HEK293 (cell line): Measurements from ENCODE around the gene SMAD1.

Experiments
- GLIS1 ChIP-seq: fragments of 450-650 bp; formaldehyde crosslinking; IDR thresholded peaks from 2 replicates; pipeline ENCODE4 v1.5.1; 2016; ENCODE audit warnings: missing biosample characterization, missing genetic modification characterization
- IKZF3 ChIP-seq: fragments of 450-650 bp; IDR thresholded peaks from 2 replicates; pipeline ENCODE4 v1.5.0; 2018; ENCODE audit warnings: missing biosample characterization, mild to moderate bottlenecking, missing genetic modification characterization, moderate library complexity
- KLF9 ChIP-seq: fragments of 450-650 bp; formaldehyde crosslinking; IDR thresholded peaks from 2 replicates; pipeline ENCODE4 v1.5.1; 2016; ENCODE audit warnings: missing biosample characterization, missing genetic modification characterization, low read depth
- PRDM1 ChIP-seq: fragments of 450-650 bp; formaldehyde crosslinking; IDR thresholded peaks from 2 replicates; pipeline ENCODE4; 2016; ENCODE audit warnings: missing biosample characterization, missing genetic modification characterization
- SP3 ChIP-seq: fragments of 450-650 bp; formaldehyde crosslinking; IDR thresholded peaks from 2 replicates; pipeline ENCODE4 v1.5.1; 2016; ENCODE audit warnings: missing biosample characterization, missing genetic modification characterization
- ZBTB48 ChIP-seq: fragments of 450-650 bp; formaldehyde crosslinking; IDR thresholded peaks from 2 replicates; pipeline ENCODE4 v1.5.1; 2016; ENCODE audit warnings: missing biosample characterization, missing genetic modification characterization
- ZBTB8A ChIP-seq: fragments of 450-650 bp; formaldehyde crosslinking; IDR thresholded peaks from 2 replicates; pipeline ENCODE4 v1.5.1; 2016; ENCODE audit warnings: missing biosample characterization, missing genetic modification characterization
- ZNF24 ChIP-seq: fragments of 450-650 bp; formaldehyde crosslinking; IDR thresholded peaks from 2 replicates; pipeline ENCODE4 v1.5.1; 2016; ENCODE audit warnings: missing biosample characterization, missing genetic modification characterization
- ZNF544 ChIP-seq: fragments of 450-650 bp; formaldehyde crosslinking; IDR thresholded peaks from 2 replicates; pipeline ENCODE4 v1.5.0; 2017; ENCODE audit warnings: missing biosample characterization, missing genetic modification characterization
- ZNF549 ChIP-seq: fragments of 450-650 bp; IDR thresholded peaks from 2 replicates; pipeline ENCODE4 v1.5.1; 2018; ENCODE audit warnings: missing biosample characterization, missing genetic modification characterization, mild to moderate bottlenecking, inconsistent platforms, moderate library complexity
- ZNF555 ChIP-seq: fragments of 450-650 bp; formaldehyde crosslinking; conservative IDR thresholded peaks from 2 replicates; pipeline ENCODE4 v1.5.1; 2017; ENCODE audit warnings: missing biosample characterization, mild to moderate bottlenecking, missing genetic modification characterization, inconsistent platforms
- ZNF596 ChIP-seq: fragments of 450-650 bp; IDR thresholded peaks from 2 replicates; pipeline ENCODE4 v1.5.0; 2018; ENCODE audit warnings: missing biosample characterization, mild to moderate bottlenecking, missing genetic modification characterization, moderate library complexity
- ZNF600 ChIP-seq: fragments of 450-650 bp; formaldehyde crosslinking; IDR thresholded peaks from 2 replicates; pipeline ENCODE4 v1.5.1; 2016; ENCODE audit warnings: missing biosample characterization, missing genetic modification characterization
- ZNF776 ChIP-seq: fragments of 450-650 bp; formaldehyde crosslinking; IDR thresholded peaks from 2 replicates; pipeline ENCODE4 v1.5.0; 2017; ENCODE audit warnings: missing biosample characterization, missing genetic modification characterization, borderline replicate concordance
- ZNF830 ChIP-seq: fragments of 450-650 bp; IDR thresholded peaks from 2 replicates; pipeline ENCODE4 v1.5.0; 2018; ENCODE audit warnings: missing biosample characterization, missing genetic modification characterization, low read depth, mild to moderate bottlenecking, moderate library complexity
- ZSCAN16 ChIP-seq: fragments of 450-650 bp; formaldehyde crosslinking; IDR thresholded peaks from 2 replicates; pipeline ENCODE4 v1.5.1; 2016; ENCODE audit warnings: missing biosample characterization, missing genetic modification characterization
- TF ChIP-seq, protein P1 (sequence below): fragments of 450-650 bp; IDR thresholded peaks from 2 replicates; pipeline ENCODE4 v1.5.1; 2018; ENCODE audit warnings: missing biosample characterization, mild to moderate bottlenecking, missing genetic modification characterization
- TF ChIP-seq, protein P2 (sequence below): fragments of 450-650 bp; formaldehyde crosslinking; IDR thresholded peaks from 2 replicates; pipeline ENCODE4 v1.5.1; 2017; ENCODE audit warnings: missing biosample characterization, missing genetic modification characterization
- TF ChIP-seq, protein P3 (sequence below): fragments of 450-650 bp; formaldehyde crosslinking; IDR thresholded peaks from 2 replicates; pipeline ENCODE4 v1.5.1; 2016; ENCODE audit warnings: missing biosample characterization, missing genetic modification characterization
- TF ChIP-seq, protein P4 (sequence below): fragments of 450-650 bp; formaldehyde crosslinking; optimal IDR thresholded peaks from 2 replicates; pipeline ENCODE3; 2016; ENCODE audit warnings: missing biosample characterization, mild to moderate bottlenecking, missing genetic modification characterization
- TF ChIP-seq, protein P5 (sequence below): fragments of 450-650 bp; formaldehyde crosslinking; IDR thresholded peaks from 2 replicates; pipeline ENCODE4 v1.5.1; 2016; ENCODE audit warnings: missing biosample characterization, missing genetic modification characterization, borderline replicate concordance
- TF ChIP-seq, protein P6 (sequence below): fragments of 450-650 bp; formaldehyde crosslinking; IDR thresholded peaks from 2 replicates; pipeline ENCODE4; 2016; ENCODE audit warnings: missing biosample characterization, missing genetic modification characterization
- TF ChIP-seq, protein P7 (sequence below): fragments of 450-650 bp; formaldehyde crosslinking; IDR thresholded peaks from 2 replicates; pipeline ENCODE4 v1.5.1; 2016; ENCODE audit warnings: missing biosample characterization, missing genetic modification characterization
- TF ChIP-seq, protein P8 (sequence below): sonication (generic); formaldehyde crosslinking; IDR thresholded peaks from 2 replicates; pipeline ENCODE4 v1.8.1; 2022; ENCODE audit warnings: mild to moderate bottlenecking, moderate library complexity, missing genetic modification reagents
- TF ChIP-seq, protein P9 (sequence below): fragments of 450-650 bp; formaldehyde crosslinking; IDR thresholded peaks from 2 replicates; pipeline ENCODE4 v1.5.1; 2017; ENCODE audit warnings: missing biosample characterization, missing genetic modification characterization

Gene SMAD1

DNA sequence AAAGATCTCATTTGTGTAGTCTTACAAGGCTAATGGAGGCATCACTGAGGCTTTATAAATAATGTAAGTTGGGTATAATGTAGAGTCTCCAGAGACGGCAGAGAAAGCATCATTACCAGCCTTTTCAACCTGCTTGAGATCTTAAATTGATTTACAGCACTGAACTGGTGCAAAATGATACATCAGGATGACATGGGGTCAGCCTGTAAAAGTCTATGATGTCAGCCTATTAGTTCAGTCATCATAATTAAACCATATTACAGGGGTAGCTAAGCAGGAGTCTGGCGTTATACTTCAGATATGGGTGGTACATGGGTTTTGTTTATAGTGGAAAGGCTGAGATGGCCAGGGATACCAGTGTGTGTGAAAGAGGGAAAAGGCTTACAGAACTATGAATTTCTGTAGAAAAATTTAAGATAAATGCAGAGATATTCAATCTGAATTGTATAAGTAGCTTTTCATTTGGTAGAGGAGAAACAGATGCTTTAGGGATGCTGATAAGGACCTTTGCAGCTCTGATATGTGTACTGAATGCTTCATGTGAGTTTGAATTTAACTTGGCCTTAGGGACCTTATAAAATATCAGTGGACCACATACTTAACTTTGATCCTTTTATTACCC is 2.7 kb downstream of the SMAD1 start (continued):
- TF ChIP-seq ZBTB48 (tag by site-specific recombination) (no peak), ZNF776 (tag by site-specific recombination) (no peak), PRDM1 (tag by site-specific recombination) (no peak), ZNF600 (tag by site-specific recombination) (peak; percentile 71), IKZF3 (tag by site-specific recombination) (peak; percentile 89), ZNF555 (tag by site-specific recombination) (no peak), GLIS1 (tag by site-specific recombination) (no peak), ZSCAN16 (tag by site-specific recombination) (no peak), ZNF24 (tag by site-specific recombination) (peak; percentile 77), ZNF596 (tag by site-specific recombination) (no peak), ZNF549 (tag by site-specific recombination) (no peak), ZNF544 (tag by site-specific recombination) (no peak), SP3 (no peak), KLF9 (tag by site-specific recombination) (no peak), ZBTB8A (tag by site-specific recombination) (0 out of 2 replicates have a peak, but pooled peaks have one; percentile 26), ZNF830 (tag by site-specific recombination) (no peak)
- TF ChIP-seq, protein P1, sequence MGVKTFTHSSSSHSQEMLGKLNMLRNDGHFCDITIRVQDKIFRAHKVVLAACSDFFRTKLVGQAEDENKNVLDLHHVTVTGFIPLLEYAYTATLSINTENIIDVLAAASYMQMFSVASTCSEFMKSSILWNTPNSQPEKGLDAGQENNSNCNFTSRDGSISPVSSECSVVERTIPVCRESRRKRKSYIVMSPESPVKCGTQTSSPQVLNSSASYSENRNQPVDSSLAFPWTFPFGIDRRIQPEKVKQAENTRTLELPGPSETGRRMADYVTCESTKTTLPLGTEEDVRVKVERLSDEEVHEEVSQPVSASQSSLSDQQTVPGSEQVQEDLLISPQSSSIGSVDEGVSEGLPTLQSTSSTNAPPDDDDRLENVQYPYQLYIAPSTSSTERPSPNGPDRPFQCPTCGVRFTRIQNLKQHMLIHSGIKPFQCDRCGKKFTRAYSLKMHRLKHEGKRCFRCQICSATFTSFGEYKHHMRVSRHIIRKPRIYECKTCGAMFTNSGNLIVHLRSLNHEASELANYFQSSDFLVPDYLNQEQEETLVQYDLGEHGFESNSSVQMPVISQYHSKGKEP (tag by site-specific recombination), result peak; percentile 63
- TF ChIP-seq, protein P2, sequence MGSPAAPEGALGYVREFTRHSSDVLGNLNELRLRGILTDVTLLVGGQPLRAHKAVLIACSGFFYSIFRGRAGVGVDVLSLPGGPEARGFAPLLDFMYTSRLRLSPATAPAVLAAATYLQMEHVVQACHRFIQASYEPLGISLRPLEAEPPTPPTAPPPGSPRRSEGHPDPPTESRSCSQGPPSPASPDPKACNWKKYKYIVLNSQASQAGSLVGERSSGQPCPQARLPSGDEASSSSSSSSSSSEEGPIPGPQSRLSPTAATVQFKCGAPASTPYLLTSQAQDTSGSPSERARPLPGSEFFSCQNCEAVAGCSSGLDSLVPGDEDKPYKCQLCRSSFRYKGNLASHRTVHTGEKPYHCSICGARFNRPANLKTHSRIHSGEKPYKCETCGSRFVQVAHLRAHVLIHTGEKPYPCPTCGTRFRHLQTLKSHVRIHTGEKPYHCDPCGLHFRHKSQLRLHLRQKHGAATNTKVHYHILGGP (tag by site-specific recombination), result no peak
- TF ChIP-seq, protein P3, sequence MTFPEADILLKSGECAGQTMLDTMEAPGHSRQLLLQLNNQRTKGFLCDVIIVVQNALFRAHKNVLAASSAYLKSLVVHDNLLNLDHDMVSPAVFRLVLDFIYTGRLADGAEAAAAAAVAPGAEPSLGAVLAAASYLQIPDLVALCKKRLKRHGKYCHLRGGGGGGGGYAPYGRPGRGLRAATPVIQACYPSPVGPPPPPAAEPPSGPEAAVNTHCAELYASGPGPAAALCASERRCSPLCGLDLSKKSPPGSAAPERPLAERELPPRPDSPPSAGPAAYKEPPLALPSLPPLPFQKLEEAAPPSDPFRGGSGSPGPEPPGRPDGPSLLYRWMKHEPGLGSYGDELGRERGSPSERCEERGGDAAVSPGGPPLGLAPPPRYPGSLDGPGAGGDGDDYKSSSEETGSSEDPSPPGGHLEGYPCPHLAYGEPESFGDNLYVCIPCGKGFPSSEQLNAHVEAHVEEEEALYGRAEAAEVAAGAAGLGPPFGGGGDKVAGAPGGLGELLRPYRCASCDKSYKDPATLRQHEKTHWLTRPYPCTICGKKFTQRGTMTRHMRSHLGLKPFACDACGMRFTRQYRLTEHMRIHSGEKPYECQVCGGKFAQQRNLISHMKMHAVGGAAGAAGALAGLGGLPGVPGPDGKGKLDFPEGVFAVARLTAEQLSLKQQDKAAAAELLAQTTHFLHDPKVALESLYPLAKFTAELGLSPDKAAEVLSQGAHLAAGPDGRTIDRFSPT, result peak; percentile 83
- TF ChIP-seq, protein P4, sequence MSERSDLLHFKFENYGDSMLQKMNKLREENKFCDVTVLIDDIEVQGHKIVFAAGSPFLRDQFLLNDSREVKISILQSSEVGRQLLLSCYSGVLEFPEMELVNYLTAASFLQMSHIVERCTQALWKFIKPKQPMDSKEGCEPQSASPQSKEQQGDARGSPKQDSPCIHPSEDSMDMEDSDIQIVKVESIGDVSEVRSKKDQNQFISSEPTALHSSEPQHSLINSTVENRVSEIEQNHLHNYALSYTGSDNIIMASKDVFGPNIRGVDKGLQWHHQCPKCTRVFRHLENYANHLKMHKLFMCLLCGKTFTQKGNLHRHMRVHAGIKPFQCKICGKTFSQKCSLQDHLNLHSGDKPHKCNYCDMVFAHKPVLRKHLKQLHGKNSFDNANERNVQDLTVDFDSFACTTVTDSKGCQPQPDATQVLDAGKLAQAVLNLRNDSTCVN (tag by site-specific recombination), result no peak
- TF ChIP-seq, protein P5, sequence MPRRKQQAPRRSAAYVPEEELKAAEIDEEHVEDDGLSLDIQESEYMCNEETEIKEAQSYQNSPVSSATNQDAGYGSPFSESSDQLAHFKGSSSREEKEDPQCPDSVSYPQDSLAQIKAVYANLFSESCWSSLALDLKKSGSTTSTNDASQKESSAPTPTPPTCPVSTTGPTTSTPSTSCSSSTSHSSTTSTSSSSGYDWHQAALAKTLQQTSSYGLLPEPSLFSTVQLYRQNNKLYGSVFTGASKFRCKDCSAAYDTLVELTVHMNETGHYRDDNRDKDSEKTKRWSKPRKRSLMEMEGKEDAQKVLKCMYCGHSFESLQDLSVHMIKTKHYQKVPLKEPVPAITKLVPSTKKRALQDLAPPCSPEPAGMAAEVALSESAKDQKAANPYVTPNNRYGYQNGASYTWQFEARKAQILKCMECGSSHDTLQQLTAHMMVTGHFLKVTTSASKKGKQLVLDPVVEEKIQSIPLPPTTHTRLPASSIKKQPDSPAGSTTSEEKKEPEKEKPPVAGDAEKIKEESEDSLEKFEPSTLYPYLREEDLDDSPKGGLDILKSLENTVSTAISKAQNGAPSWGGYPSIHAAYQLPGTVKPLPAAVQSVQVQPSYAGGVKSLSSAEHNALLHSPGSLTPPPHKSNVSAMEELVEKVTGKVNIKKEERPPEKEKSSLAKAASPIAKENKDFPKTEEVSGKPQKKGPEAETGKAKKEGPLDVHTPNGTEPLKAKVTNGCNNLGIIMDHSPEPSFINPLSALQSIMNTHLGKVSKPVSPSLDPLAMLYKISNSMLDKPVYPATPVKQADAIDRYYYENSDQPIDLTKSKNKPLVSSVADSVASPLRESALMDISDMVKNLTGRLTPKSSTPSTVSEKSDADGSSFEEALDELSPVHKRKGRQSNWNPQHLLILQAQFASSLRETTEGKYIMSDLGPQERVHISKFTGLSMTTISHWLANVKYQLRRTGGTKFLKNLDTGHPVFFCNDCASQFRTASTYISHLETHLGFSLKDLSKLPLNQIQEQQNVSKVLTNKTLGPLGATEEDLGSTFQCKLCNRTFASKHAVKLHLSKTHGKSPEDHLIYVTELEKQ (tag by site-specific recombination), result peak; percentile 89
- TF ChIP-seq, protein P6, sequence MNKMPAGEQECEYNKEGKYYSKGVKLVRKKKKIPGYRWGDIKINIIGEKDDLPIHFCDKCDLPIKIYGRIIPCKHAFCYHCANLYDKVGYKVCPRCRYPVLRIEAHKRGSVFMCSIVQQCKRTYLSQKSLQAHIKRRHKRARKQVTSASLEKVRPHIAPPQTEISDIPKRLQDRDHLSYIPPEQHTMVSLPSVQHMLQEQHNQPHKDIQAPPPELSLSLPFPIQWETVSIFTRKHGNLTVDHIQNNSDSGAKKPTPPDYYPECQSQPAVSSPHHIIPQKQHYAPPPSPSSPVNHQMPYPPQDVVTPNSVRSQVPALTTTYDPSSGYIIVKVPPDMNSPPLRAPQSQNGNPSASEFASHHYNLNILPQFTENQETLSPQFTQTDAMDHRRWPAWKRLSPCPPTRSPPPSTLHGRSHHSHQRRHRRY, result no peak
- TF ChIP-seq, protein P7, sequence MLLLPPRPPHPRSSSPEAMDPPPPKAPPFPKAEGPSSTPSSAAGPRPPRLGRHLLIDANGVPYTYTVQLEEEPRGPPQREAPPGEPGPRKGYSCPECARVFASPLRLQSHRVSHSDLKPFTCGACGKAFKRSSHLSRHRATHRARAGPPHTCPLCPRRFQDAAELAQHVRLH, result peak; percentile 87
- TF ChIP-seq, protein P8, sequence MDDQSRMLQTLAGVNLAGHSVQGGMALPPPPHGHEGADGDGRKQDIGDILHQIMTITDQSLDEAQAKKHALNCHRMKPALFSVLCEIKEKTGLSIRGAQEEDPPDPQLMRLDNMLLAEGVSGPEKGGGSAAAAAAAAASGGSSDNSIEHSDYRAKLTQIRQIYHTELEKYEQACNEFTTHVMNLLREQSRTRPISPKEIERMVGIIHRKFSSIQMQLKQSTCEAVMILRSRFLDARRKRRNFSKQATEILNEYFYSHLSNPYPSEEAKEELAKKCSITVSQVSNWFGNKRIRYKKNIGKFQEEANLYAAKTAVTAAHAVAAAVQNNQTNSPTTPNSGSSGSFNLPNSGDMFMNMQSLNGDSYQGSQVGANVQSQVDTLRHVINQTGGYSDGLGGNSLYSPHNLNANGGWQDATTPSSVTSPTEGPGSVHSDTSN (CRISPR knock-in tag), result no peak
- TF ChIP-seq, protein P9, sequence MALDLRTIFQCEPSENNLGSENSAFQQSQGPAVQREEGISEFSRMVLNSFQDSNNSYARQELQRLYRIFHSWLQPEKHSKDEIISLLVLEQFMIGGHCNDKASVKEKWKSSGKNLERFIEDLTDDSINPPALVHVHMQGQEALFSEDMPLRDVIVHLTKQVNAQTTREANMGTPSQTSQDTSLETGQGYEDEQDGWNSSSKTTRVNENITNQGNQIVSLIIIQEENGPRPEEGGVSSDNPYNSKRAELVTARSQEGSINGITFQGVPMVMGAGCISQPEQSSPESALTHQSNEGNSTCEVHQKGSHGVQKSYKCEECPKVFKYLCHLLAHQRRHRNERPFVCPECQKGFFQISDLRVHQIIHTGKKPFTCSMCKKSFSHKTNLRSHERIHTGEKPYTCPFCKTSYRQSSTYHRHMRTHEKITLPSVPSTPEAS, result no peak
